Measurements from ENCODE around the gene COG4.
A peak's percentile ranks its signal among the peaks of the same experiment; 100 is the strongest.
"Not testable (repeated sequence)": the region's sequence is repeated elsewhere in the genome, so short reads cannot be mapped to it uniquely, and the experiment has no call there.

The COG4 gene

DNA sequence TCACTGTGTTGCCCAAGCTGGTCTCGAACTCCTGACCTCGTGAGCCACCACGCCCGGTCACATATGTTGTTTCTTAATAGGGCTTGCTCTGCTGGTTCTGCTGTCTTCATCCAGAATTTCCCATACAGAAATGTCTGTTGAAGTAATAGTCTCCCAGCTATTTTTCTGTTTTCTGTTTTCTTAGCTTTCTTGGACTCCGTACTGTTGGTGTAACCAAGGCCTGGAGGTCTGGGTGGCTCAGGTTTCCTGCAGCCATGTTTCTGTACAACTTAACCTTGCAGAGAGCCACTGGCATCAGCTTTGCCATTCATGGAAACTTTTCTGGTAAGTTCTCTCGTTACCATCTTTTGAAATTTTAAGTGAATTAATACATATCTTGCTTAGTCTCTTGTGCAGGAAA is 3.0 kb upstream of the COG4 start:
- DNase-seq: no peak

DNA sequence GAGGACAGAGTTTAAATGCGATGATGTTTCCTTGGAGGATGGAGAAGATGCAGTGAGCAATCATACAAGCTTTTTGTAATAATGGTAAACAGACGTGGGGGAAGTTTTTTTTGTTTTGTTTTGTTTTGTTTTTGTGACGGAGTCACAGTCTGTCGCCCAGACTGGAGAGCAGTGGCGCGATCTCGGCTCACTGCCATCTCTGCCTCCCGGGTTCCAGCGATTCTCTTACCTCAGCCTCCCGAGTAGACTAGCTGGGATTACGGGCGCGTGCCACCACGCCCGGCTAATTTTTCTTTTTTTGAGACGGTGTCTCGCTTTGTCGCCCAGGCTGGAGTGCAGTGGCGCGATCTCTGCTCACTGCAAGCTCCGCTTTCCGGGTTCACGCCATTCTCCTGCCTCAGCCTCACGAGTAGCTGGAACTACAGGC is 1.1 kb upstream of the COG4 start:
- DNase-seq: not testable (repeated sequence)

DNA sequence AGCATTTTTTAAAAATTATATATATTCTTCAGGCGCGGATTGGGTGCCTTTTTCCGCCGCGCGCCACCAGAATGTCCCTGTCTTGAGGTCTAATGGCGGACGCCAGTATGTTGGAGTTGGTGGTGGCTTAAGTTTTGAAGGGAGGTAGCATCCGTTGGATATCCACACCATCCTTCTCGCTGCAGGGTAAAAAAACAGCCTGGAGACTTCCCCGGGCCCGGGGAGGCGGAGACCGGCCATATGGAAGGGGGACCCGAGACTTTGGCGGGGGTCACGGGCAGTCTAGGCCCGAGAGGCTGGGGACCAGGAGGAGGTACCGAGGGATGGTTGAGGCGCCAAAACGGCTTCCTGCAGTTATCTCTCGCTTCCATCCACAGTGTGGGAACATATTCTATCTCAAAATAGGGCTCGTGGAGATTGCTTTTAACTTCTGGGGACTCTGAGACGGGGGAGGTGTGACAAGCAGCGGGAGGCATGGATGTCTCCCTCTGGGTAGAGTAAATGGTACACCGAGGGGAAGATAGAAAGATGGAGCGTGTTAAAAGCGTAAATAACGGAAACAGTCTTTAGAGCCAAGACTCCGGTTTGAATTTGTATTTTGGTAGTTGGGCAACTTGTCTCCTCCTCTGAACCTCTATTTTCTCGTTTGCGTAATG is 517 bp upstream of the COG4 start, which contains the start of gene SF3B3:
SF3B3 (plus strand) TSS at position 74 of the 656 bp plus-strand sequence. CDS start 2,841 bp downstream, outside the sequence.
- peak; percentile 93 for DNase-seq

DNA sequence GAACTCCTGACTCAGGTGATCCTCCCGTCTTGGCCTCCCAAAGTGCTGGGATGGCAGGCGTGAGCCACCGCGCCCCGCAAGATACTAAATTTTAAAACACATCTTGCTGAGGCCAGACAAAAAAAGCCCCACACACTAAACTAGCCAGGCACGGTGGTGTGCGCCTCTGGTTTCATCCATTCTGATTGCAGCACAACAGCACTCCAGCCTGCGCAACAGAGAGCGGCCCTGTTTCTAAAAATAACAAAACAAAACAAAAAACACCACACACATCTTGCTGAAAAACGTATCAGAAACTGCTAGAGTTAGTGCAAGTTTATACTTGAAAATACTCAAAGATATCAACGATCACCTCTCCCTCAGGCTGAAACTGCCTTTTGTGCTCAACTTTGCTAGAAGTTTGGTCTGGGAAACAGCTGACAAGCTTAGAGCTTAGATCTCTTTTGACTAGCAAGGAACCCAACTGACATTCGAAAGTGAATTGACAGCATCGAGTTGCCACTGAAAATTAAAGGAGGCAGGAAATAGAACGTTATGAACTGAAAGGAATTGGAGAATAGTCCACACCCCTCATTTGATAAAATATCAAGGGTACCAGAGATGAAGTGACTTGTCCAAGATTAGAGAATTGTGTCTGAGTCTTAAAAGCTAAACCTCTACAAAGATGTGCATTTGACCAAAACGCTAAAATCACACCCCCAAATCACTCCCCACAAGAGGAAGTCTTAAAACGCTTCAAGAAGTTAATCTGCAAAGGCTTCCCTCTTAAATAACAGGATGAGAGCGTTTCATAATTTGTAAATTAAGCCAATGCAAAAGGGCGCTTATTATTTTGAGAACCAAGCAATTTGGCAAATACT is 908 bp downstream of the COG4 start:
- DNase-seq: no peak

DNA sequence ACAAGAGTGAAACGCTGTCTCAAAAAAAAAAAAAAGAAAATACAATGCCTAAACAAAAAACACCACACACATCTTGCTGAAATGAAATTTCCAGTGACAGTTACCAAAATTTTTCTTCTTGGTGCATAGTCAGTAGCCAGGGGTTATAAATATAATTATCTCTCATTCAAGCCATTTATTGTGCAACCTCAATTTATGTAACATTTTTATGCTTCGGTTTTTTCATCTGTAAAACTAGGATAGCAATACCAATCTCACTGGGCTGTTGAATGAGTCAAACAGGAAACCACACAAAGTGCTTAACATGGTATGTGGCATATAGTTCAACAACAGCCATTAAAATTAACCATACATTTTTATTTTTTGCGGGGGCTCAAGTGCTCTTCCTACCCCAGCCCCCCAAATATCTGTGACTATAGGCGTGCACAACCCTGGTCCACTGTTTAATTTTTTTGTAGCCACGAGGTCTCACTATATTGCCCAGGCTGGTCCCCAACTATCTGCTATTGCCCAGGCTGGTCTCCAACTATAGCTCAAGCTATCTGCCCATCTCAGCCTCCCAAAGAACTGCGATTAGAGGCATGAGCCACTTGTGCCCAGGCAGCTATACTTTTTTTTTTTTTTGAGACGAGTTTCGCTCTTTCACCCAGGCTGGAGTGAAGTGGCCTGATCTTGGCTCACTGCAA is 2.6 kb downstream of the COG4 start:
- DNase-seq: peak; percentile 42

DNA sequence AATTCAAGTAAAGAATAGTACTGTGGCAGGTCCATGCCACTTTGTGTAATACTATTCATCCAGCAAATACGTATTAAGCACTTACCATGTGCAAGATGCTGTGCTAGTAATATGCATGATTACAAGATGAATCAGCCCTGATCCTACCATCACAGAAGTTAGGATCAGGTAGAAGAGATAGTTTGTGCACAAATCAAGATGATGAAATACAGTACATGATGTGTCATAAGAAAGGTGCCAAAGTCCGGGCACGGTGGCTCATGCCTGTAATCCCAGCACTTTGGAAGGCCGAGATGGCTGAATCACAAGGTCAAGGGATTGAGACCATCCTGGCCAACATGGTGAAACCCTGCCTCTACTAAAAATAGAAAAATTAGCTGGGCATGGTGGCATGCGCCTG is 10.9 kb downstream of the COG4 start:
- no peak for DNase-seq

DNA sequence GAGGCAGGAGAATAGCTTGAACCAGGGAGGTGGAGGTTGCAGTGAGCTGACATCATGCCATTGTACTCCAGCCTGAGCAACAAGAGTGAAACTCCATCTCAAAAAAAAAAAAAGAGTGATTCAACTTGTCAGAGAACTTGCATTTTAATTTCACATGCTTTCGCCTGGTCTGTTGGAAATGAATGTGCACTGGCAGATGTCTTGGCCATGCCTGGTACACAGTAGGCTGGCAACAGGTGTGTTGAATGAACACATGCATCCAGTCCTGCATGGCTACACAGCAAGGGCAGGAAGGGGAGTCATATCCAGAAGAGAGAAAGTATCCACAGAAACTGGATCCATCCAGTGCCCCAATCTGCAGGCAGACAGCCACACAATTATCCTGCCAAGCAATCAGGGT is 11.5 kb downstream of the COG4 start:
- DNase-seq: no peak

DNA sequence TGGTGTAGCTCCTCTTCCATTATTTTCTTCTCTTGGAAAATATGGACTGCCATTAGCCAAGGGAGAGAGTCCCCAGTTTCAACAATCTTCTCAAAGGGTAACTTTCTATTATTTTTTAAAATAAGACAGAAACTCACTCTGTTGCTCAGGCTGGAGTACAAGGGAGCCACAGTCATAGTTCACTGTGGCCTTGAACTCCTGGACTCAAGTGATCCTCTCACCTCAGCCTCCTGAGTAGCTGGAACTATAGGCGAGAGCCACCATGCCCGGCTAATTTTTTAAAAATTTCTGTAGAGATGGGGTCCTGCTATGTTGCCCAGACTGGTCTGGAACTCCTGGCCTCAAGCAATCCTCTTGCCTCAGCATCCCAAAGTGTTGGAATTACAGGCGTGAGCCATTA is 13.1 kb downstream of the COG4 start:
- no peak for DNase-seq

DNA sequence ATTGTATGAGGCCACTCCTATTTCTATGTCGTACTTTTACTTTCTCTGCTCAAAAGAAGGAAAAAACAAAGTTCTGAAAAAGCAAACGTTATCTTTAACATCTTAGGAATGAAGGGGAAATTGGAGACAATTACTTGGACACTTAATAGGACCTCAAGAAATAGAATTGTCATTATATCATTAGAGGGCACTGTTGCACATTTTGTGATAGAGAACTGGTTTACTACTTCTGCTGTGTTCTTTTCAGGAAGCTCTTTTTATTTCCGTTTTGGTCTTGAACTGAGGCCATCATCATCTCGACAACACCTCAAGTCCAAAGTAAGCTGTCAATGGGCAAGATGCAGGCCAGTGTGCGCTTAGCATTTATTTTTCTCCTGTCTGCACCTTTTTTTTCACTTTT is 14.6 kb downstream of the COG4 start:
- DNase-seq: peak; percentile 26

DNA sequence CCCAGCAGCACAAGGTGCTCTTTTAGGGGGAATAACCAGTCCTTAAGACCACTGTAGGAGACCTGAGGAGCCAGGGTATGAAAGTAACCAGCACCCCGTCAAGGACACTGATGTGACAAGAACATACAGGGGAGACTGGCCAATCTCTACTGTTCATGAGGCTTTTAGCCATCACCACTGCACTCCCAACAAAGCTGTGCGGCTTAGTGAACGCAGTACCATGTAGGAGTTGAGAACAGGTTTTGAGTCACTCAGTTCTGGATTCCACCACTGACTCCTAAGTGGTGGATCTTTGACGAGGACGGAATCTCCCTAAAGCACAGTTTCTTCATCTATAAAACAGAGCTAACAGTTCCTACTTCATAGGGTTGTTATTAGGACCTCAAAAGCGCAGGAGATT is 26.8 kb downstream of the COG4 start:
- no peak for DNase-seq

DNA sequence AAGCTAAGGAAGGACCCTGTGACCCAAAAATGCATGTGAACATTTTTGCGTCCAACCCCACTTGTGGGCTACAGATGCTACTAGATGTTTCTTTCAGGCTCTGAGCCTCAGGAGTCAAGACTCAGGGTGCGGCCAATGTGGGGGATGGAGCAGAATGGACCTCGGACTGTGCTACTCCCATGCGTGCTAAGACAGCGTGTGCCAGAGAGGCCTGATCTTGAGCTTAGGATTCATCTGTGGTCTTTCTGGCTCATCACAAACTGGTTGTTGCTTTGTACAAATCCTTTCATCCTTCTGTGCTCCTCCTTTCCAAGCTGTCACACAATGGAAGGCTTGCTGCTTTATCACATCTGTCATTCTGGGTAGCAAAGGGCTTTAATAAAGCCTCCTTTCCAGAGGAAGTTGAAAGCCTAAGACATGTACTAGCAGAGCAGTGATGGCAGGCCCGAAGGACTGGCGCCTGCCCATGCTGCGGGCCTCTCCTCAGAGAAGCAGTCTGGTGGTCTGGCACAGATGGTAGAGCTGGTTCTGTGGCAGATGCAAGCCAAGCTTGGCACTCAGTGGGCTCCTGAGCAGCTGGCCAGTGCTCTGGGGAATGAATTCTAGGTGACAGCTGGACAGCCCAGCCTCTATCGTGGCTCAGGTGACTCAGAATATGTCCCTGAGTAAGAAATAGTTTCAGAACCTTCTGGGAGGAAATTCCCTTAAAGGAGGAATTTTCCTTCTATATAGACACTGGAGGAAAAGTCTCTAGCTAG is 27.8 kb downstream of the COG4 start:
- DNase-seq: no peak

DNA sequence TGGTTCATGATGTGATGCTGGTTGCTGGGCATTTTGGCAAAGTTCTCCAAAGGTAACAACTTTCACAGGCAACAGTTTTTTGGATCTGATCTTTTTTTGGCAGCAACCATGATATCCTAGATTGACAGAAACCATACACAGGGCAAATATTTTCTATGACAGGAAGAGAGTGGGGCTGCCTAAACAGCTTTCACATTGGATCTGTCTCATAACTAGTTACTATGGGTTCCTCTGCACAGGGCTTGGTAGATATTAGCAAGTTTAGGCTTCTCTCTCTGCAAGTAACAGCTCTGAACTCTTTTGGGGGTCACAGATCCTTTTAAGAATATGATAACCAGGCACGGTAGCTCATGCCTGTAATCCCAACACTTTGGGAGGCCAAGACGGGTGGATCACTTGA is 28.6 kb downstream of the COG4 start:
- DNase-seq: no peak

DNA sequence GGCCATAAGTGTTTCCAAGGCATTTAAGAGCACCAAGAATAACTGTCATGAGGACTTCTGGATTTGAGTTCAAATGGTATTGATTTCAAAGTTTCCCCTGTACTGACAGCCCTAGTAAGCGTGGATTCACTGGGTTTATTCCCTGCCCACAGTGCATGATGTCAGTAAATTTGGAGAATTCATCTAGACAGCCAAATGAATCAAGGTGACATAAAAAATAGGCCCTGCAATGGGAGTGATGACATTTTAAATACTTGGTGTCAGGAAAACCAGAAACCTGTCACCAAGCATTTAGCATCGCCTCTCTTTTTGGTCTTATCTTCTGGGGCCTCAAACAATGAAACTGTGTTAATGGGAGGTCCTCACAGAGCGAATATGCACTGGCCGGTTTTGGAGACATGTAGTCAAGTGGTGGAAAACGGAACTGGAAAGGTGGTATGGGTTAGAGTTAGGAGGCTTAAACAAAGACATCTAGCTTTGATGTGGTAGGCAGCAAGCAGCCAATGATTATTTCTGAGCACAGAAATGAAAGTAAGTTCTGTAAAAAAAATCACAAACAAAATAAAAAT is 29.1 kb downstream of the COG4 start:
- no peak for DNase-seq

DNA sequence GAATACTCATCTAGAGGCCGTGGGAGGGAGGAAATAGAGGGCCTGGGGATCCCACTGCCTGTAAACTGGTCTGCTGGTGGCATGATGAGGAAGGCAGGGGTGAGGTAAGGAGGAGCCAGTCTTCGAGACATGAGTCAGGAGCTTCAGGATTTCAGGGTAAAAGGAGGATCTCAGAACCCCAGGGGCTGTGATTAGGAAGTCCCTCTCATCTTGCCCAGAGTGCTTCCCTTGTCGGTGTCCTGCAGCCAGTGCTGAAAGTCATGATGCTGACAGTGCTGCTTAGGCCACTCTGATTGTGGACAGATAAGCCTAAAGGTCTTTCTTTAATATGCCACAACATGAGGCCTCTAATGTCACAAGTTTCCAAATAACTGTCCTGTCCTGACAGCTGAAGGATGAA is 29.6 kb downstream of the COG4 start:
- DNase-seq: no peak

DNA sequence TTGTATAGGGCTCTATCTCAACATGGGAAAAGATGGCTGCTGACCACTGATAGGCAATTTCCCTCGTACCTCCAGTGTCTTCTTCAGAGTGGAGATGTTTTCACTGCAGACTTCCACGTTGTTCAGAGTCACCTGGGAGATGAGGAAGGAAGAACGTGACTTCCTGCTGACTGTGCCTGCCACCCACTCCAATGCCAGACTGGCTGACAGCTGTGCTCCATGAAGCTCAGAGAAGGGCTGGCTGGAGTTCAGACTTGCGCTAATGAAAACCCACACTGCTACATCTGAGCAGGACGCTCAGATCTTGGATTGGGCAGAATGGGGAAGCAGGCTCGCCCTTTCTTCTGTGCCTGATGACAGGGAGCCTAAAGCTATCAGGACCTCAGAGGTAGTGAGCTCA is 33.1 kb downstream of the COG4 start:
- DNase-seq: no peak

DNA sequence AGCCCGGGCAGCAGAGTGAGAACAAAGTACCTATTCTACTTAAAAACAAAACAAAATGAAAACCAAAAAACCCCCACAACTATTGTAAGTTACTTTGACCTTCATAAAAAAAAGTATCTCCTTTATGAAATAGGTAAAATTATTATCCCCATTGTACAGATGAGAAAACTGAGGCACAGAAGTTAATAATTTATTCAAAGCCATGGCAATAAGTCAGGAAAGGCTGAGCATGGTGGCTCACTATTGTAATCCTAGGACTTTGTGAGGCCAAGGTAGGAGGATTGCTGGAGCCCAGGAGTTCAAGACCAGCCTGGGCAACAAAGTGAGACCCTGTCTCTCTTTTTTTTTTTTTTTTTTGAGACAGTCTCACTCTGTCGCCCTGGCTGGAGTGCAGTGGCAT is 38.5 kb downstream of the COG4 start:
- DNase-seq: no peak

DNA sequence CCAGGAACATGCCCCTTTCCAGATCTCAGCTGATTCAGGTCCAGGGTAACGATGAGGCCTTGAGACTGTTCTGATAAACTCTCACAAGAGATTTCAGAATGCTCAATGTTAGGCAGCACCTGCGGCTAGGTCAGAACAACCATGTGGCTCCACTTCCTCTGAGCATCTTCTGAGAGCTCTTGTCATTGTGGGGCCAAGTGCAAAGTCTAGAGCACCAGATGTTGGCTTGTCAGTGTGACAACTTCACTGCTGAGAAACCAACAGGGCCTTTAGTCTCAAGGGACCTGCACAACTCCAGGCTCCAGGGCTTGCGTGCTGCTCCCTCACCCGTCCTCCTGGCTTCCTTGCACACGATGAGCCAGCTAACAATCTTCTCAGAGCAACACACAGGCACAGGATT is 39.9 kb downstream of the COG4 start:
- DNase-seq: no peak

DNA sequence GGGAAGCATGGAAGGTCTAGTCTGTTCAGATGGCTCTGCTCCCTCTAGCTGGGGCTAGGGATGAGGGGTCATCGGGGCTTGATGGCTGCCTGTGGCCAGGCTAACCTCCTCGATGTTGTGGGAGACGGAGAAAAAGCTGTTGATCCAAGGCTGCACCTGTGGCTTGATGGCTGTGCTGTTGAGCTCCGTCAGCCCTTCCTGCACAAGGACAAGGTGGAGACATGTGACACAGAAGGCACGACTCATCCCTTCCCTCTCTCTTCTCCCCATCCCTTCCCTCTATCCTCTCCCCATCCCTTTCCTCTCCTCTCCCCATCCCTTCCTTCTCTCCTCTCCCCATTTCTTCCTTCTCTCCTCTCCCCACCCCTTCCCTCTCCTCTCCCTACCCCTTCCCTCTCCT is 40.7 kb downstream of the COG4 start:
- no peak for DNase-seq

DNA sequence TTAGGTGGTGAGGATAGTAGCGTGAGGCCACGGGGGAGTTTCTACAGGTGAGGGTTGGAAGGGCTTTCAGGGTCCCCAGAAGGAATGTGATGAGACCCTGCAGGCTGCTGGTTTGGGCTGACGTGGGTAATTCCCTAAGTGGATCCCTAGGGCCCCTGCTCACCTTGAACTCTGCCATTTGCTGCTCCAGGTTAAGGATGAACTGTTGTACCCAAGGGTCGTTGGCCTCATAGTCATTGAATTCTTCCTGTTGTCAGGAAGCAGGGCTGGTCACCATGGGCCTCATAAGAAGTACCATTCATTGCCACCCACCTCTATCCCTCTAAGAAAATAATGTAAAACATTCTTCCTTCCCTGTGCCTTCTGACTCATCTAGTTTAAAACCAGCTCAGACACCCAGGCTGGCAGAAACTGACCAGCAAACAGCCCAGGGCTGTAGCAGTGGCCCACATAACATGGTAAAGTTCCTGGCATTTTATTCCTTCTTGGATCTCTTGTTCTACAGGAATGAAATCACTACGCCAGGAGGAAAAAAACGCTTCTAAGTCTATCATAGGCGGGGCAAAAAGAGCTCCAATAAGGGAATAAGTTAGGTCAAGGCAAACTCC is 41.3 kb downstream of the COG4 start:
- DNase-seq: no peak

DNA sequence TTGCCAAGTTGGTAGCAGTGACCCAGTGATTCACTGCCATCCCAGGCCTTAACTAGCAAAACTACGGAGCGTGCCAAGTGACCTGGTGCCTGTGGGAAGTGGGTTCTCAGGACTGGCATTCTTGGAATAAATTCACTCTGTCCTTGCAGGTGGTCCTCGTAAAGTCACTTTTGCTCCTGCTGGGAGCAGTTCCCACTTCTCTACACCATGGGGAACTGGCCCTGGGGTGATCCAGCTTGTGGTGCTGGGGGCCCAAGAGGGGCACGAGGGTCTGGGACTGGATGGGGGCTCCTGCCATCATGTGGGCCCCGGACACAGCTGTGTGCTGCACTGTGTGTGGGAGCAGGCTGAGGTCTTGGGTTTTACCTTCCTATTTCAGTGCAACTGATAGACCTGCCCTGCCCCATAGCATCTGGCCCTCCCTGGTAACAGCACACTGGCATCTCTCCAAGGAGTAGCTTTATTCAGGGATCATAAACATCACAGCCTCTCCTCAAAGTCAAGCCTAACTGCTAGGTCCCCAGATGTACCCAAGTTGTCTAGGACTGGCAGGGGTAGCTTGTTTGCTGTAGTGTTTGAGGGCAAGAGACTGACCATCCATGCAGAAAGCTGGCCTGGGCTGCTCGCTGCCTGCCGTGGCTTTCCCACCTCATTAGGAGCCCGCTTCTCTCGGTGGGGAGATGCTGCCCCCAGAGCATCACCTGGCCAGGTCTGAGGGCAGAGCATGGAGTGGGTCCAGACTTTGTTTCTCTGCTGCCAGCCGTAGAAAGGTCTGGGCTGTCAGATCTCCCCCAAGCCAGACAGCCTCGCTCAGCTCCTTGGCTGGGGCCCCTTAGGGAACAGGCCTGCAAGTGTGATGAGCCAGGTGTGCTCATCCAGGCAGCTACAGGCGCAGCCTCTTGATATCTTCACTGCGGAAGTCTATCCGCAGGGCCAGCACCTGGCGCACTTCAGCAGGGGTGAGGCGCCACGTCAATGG is 42.9 kb downstream of the COG4 start:
- DNase-seq: no peak

DNA sequence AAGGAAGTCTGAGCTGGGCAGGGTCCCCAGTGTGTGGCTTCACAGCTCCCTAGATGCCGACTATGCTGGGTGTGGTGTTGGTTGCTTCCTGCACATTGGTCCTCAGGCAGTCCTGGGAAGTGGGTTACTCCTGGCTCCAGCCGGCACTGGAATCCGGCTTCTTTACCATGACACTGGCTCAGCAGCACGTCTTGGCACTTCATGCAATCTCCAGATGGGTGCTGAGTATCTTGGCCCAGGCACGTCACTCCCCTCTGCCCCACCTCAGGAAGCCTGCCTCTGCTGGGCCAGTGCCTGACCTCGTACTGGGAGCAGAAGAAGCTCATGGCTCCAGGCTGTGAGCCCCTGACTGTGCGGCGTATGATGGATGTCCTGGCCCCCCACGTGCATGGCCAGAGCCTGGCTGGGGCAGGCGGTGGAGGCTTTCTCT is 44.4 kb downstream of the COG4 start:
- DNase-seq: no peak

Measured in OCI-M1 (cell line).